HG02763 (cell line): Measurements from ENCODE around the gene TAF5.
"Not testable (repeated sequence)": the region's sequence is repeated elsewhere in the genome, so short reads cannot be mapped to it uniquely, and the experiment has no call there.

Source experiments
- ATAC-seq: cut with Tn5 transposase; IDR thresholded peaks from one replicate; pipeline ENCODE4 v1.9.1; 2021; ENCODE audit warnings: mild to moderate bottlenecking, moderate library complexity; ENCODE audit not compliant: unreplicated experiment

The TAF5 gene

GRCh38 chr10:103367782-103368518, at the start of gene TAF5:
TAF5 (plus strand) TSS chr10:103367976; CDS start chr10:103367990, 14 bp downstream.
- peak; percentile 58 for ATAC-seq

GRCh38 chr10:103327906-103328305, 39.9 kb upstream of the TAF5 start:
- no peak for ATAC-seq

- no peak for ATAC-seq
Observed at GRCh38 chr10:103333934-103334520, 33.7 kb upstream of the TAF5 start.

- no peak for ATAC-seq
Observed at GRCh38 chr10:103334567-103334966, 33.2 kb upstream of the TAF5 start.

DNA sequence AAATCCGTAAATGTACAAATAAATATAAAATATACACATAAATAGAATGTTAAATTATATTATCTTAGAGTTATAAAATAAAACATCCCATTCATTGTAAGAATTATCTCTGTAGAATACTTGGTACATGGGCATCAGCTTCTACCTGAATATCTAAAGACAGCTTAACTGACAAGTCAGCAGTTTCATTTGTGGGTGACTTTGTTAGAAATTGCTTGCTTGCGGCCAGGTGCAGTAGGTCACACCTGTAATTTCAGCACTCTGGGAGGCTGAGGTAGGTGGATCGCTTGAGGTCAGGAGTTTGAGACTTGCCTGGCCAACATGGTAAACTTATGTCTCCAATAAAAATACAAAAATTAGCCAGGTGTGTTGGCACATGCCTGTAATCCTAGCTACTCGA, 31.4 kb upstream of the TAF5 start:
- ATAC-seq, result no peak

GRCh38 chr10:103350175-103350516, 17.6 kb upstream of the TAF5 start:
- ATAC-seq, result no peak

- peak; percentile 73 for ATAC-seq
Observed at GRCh38 chr10:103350517-103351260, 17.1 kb upstream of the TAF5 start, which contains the start of gene PCGF6. PCGF6 (minus strand) TSS chr10:103351140; CDS start chr10:103351066, 74 bp downstream.

DNA sequence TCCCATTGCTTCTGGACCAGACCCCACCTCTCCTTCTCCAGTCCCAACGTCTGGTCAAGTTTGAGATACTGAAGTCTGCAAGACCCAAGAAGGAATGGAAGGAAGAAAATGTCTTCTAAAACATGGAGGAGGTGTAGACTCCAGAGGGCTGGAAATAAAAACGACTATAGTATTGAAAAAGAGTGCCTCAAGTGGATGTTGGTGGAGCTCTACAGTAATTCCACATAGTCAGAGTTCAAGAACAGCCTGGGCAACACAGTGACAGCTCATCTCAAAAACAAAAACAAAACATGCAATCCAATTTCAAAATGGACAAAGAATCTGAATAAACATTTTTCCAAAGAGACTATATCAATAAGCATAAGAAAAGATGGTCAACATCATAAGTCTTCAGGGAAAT, 14.5 kb upstream of the TAF5 start:
- ATAC-seq, result no peak

DNA sequence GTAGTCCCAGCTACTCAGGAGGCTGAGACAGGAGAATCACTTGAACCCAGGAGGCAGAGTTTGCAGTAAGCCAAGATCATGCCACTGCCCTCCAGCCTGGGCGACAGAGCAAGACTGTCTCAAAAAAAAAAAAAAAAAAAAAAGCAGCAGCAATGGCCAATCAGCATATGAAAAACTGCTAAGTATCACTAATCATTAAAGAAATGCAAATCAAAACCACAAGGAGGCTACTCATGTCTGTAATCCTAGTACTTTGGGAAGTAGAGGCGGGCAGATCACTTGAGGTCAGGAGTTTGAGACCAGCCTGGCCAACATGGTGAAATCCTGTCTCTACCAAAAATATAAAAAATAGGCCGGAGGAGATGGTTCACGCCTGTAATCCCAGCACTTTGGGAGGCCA, 13.2 kb upstream of the TAF5 start:
- not testable (repeated sequence) for ATAC-seq

DNA sequence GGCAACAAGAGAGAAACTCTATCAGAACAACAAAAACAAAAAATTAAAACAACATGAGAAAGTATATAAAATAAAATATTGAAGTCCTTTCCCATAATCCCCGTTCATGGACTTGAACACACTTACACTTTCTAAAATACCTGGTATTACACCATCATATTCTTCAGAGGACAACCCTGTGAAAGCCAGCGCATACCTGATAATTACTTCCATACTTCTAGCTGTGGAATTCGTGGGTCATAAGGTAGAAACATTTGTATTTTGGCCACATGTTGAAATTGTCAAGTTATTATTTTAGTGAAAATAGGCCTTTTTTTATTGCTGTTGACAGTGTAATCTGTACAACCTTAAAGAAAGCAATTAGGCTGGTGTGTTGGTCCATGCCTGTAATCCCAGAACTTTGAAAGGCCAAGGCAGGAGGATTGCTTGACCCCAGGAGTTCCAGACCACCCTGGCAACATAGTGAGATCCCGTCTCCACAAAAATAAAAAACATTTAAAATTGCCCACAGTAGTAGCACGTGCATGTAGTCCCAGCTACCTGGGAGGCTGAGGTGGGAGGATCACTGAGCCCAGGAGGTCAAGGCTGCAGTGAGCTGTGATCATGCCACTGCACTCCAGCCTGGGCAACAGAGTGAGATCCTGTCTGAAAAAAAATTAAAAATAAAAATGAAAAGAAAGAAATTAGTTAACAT, 11.7 kb upstream of the TAF5 start:
- ATAC-seq, result no peak

GRCh38 chr10:103359493-103359892, 8.3 kb upstream of the TAF5 start:
- not testable (repeated sequence) for ATAC-seq

- not testable (repeated sequence) for ATAC-seq
Observed at GRCh38 chr10:103360791-103361190, 7.0 kb upstream of the TAF5 start.

DNA sequence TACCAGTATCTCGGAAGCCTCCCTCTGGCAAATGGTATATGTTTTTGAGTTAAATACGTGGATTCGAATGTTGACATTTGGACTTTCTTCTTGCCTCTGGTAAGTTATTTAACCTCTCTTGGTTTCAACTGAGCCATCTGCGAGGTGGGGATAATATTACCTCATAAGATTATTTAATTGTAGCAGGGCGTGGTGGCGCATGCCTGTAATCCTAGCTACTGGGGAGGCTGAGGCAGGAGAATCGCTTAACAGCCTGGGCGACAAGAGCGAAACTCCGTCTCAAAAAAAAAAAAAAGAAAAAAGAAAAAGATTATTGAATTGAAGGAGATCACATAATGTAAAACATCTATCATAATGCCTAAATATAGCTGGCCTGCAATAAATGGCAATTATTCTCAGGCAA, 396 bp upstream of the TAF5 start:
- ATAC-seq, result no peak

- ATAC-seq, result no peak
Observed at GRCh38 chr10:103373544-103373943, 5.8 kb downstream of the TAF5 start.

DNA sequence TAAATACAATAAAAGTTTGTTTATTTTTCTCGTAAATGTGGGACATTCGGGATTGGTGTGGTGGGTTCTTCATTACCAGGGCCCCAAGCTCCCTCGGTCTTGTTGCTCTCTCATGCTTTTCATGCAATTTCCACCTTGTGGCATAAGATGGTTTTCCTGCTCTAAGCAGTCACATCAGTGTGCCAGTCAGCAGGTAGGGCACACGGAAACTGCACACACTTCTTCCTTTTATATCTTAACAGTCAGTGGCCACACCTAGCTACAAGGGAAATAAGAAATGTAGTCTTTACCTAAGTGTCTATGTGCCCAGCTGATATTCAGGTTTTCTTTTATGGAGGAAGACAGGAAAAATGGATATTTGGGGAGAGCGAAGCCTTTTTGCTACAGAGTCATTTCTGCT, 6.5 kb downstream of the TAF5 start:
- ATAC-seq, result no peak

DNA sequence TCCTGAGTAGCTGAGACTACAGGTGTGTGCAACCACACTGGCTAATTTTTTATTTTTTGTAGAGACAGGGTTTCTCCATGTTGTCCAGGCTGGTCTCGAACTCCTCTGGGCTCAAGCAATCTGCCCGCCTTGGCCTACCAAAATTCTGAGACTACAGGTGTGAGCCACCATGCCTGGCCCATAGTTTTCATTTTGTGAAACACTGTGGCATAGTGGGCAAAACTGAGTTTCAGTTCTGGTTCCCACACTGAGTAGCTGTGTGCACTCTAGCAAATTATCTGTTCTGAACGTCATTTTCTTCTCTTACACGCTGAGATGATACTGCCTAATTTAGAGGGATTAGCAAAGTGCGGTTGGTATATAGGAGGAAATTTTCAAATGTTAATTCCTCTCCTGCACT, 15.0 kb downstream of the TAF5 start:
- no peak for ATAC-seq

- no peak for ATAC-seq
Observed at GRCh38 chr10:103394180-103394579, 26.4 kb downstream of the TAF5 start.

DNA sequence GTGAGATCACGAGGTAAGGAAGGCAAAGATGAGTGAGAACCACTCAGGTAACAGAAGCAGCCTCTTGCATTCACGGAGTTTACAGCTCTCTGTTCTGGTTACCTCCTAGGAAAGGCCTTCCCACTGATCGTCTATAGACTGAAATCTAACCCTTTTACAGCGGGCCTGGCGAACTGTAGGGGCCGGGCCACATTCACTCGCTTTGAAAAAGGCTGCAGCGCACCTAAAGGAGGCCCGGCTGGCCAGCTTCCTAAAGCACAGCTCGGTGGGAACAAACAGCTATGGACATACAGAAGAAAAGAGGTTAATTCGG, 27.9 kb downstream of the TAF5 start:
- no peak for ATAC-seq

GRCh38 chr10:103396067-103396788, 28.5 kb downstream of the TAF5 start, which contains the start of the genes ATP5MK and PDCD11:
ATP5MK (minus strand) TSS chr10:103396475; CDS start chr10:103392457, 4,018 bp downstream.
PDCD11 (plus strand) TSS chr10:103396626; CDS start chr10:103398427, 1,801 bp downstream.
- peak; percentile 97 for ATAC-seq

DNA sequence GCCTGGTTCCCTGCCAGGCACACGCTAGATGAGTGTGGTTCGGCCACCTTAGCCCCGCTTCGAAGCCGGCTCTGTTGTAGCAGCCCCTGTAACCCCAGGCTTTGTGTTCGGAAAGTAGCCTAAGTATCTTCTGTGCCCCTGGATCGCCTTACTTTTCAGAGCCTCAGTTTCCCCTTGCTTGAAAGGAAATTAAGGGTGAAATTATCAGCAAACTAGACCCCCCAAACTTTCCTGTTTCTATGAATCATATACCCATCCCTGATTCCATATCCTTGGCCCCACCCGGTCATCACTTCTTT, 29.0 kb downstream of the TAF5 start:
- no peak for ATAC-seq
